ENCODE measurements around the gene ICOSLG.
"Not testable (repeated sequence)": the region's sequence is repeated elsewhere in the genome, so short reads cannot be mapped to it uniquely, and the experiment has no call there.

The ICOSLG gene

GRCh38 chr21:44206698-44207676 is 33.8 kb downstream of the ICOSLG start:
- H3K9ac ChIP-seq (ENCODE audit: low read depth, low read length); H3K27me3 ChIP-seq (ENCODE audit: control insufficient read depth, insufficient read depth, low read length); H3K9me3 ChIP-seq (ENCODE audit: control insufficient read depth, insufficient read depth, low read length); H3K4me3 ChIP-seq (ENCODE audit: low read depth, low read length); H3K4me1 ChIP-seq (ENCODE audit: control insufficient read depth, insufficient read depth, low read length); H3K36me3 ChIP-seq (ENCODE audit: control insufficient read depth, insufficient read depth, low read length): not testable (repeated sequence)

- H3K27me3 ChIP-seq (ENCODE audit: control insufficient read depth, insufficient read depth, low read length); H3K9me3 ChIP-seq (ENCODE audit: control insufficient read depth, insufficient read depth, low read length); H3K4me1 ChIP-seq (ENCODE audit: control insufficient read depth, insufficient read depth, low read length); H3K36me3 ChIP-seq (ENCODE audit: control insufficient read depth, insufficient read depth, low read length); H3K9ac ChIP-seq (ENCODE audit: low read depth, low read length); H3K4me3 ChIP-seq (ENCODE audit: low read depth, low read length): not testable (repeated sequence)
Measured at GRCh38 chr21:44206187-44206586, 34.6 kb downstream of the ICOSLG start.

- H3K27me3 ChIP-seq (ENCODE audit: control insufficient read depth, insufficient read depth, low read length); H3K36me3 ChIP-seq (ENCODE audit: control insufficient read depth, insufficient read depth, low read length); H3K4me1 ChIP-seq (ENCODE audit: control insufficient read depth, insufficient read depth, low read length): not testable (repeated sequence)
Measured at GRCh38 chr21:44202590-44203299, 38.0 kb downstream of the ICOSLG start.

GRCh38 chr21:44199997-44200396 is 40.7 kb downstream of the ICOSLG start:
- not testable (repeated sequence) for H3K9ac ChIP-seq (ENCODE audit: low read depth, low read length); H3K9me3 ChIP-seq (ENCODE audit: control insufficient read depth, insufficient read depth, low read length); H3K27me3 ChIP-seq (ENCODE audit: control insufficient read depth, insufficient read depth, low read length); H3K4me1 ChIP-seq (ENCODE audit: control insufficient read depth, insufficient read depth, low read length); H3K36me3 ChIP-seq (ENCODE audit: control insufficient read depth, insufficient read depth, low read length); H3K4me3 ChIP-seq (ENCODE audit: low read depth, low read length)

More at GRCh38 chr21:44202590-44203299, 38.0 kb downstream of the ICOSLG start:
- not testable (repeated sequence) for H3K9ac ChIP-seq (ENCODE audit: low read depth, low read length); H3K4me3 ChIP-seq (ENCODE audit: low read depth, low read length); H3K9me3 ChIP-seq (ENCODE audit: control insufficient read depth, insufficient read depth, low read length)

GRCh38 chr21:44199448-44199847 is 41.3 kb downstream of the ICOSLG start:
- Histone ChIP-seq H3K9me3 (ENCODE audit: control insufficient read depth, insufficient read depth, low read length) (no peaks in the 10 kb centered on the region), H3K4me3 (ENCODE audit: low read depth, low read length) (no peak overlapping the region), H3K27me3 (ENCODE audit: control insufficient read depth, insufficient read depth, low read length) (no peaks in the 10 kb centered on the region), H3K36me3 (ENCODE audit: control insufficient read depth, insufficient read depth, low read length) (no peaks in the 10 kb centered on the region), H3K9ac (ENCODE audit: low read depth, low read length) (no peak overlapping the region), H3K4me1 (ENCODE audit: control insufficient read depth, insufficient read depth, low read length) (no peaks in the 10 kb centered on the region)

GRCh38 chr21:44197156-44197516 is 43.6 kb downstream of the ICOSLG start:
- H3K4me3 ChIP-seq (ENCODE audit: low read depth, low read length); H3K4me1 ChIP-seq (ENCODE audit: control insufficient read depth, insufficient read depth, low read length); H3K36me3 ChIP-seq (ENCODE audit: control insufficient read depth, insufficient read depth, low read length): not testable (repeated sequence)

GRCh38 chr21:44196212-44197155 is 44.3 kb downstream of the ICOSLG start:
- not testable (repeated sequence) for H3K27me3 ChIP-seq (ENCODE audit: control insufficient read depth, insufficient read depth, low read length); H3K36me3 ChIP-seq (ENCODE audit: control insufficient read depth, insufficient read depth, low read length); H3K9ac ChIP-seq (ENCODE audit: low read depth, low read length); H3K4me3 ChIP-seq (ENCODE audit: low read depth, low read length); H3K9me3 ChIP-seq (ENCODE audit: control insufficient read depth, insufficient read depth, low read length); H3K4me1 ChIP-seq (ENCODE audit: control insufficient read depth, insufficient read depth, low read length)

More at GRCh38 chr21:44197156-44197516, 43.6 kb downstream of the ICOSLG start:
- H3K9ac ChIP-seq (ENCODE audit: low read depth, low read length); H3K9me3 ChIP-seq (ENCODE audit: control insufficient read depth, insufficient read depth, low read length); H3K27me3 ChIP-seq (ENCODE audit: control insufficient read depth, insufficient read depth, low read length): not testable (repeated sequence)

GRCh38 chr21:44194888-44195287 is 45.9 kb downstream of the ICOSLG start:
- H3K9ac ChIP-seq (ENCODE audit: low read depth, low read length); H3K4me1 ChIP-seq (ENCODE audit: control insufficient read depth, insufficient read depth, low read length); H3K36me3 ChIP-seq (ENCODE audit: control insufficient read depth, insufficient read depth, low read length); H3K4me3 ChIP-seq (ENCODE audit: low read depth, low read length); H3K9me3 ChIP-seq (ENCODE audit: control insufficient read depth, insufficient read depth, low read length); H3K27me3 ChIP-seq (ENCODE audit: control insufficient read depth, insufficient read depth, low read length): not testable (repeated sequence)

- H3K9ac ChIP-seq (ENCODE audit: low read depth, low read length); H3K27me3 ChIP-seq (ENCODE audit: control insufficient read depth, insufficient read depth, low read length); H3K4me3 ChIP-seq (ENCODE audit: low read depth, low read length); H3K4me1 ChIP-seq (ENCODE audit: control insufficient read depth, insufficient read depth, low read length); H3K9me3 ChIP-seq (ENCODE audit: control insufficient read depth, insufficient read depth, low read length); H3K36me3 ChIP-seq (ENCODE audit: control insufficient read depth, insufficient read depth, low read length): not testable (repeated sequence)
Measured at GRCh38 chr21:44194451-44194850, 46.3 kb downstream of the ICOSLG start.

- H3K4me1 ChIP-seq (ENCODE audit: control insufficient read depth, insufficient read depth, low read length); H3K9ac ChIP-seq (ENCODE audit: low read depth, low read length); H3K36me3 ChIP-seq (ENCODE audit: control insufficient read depth, insufficient read depth, low read length); H3K9me3 ChIP-seq (ENCODE audit: control insufficient read depth, insufficient read depth, low read length); H3K27me3 ChIP-seq (ENCODE audit: control insufficient read depth, insufficient read depth, low read length); H3K4me3 ChIP-seq (ENCODE audit: low read depth, low read length): not testable (repeated sequence)
Measured at GRCh38 chr21:44193108-44193507, 47.6 kb downstream of the ICOSLG start.

GRCh38 chr21:44190349-44191271 is 50.1 kb downstream of the ICOSLG start:
- H3K27me3 ChIP-seq (ENCODE audit: control insufficient read depth, insufficient read depth, low read length); H3K9me3 ChIP-seq (ENCODE audit: control insufficient read depth, insufficient read depth, low read length); H3K4me1 ChIP-seq (ENCODE audit: control insufficient read depth, insufficient read depth, low read length); H3K9ac ChIP-seq (ENCODE audit: low read depth, low read length); H3K4me3 ChIP-seq (ENCODE audit: low read depth, low read length); H3K36me3 ChIP-seq (ENCODE audit: control insufficient read depth, insufficient read depth, low read length): not testable (repeated sequence)
